DMS 273 treated with DMSO at 0.1 percent for 48 hours (cell line): ENCODE data around the gene TBX4.

Source experiments
- DNase-seq: peaks from one replicate; lab custom pipeline; 2025; lab: John Stamatoyannopoulos, UW

The TBX4 gene

GRCh38 chr17:61454381-61455323 lies 2.4 kb downstream of the TBX4 start:
- DNase-seq = no peak

- DNase-seq = no peak
These were observed 3.3 kb downstream of the TBX4 start for GRCh38 chr17:61455324-61456060.

GRCh38 chr17:61456061-61456681 lies 3.9 kb downstream of the TBX4 start:
- DNase-seq = no peak

- no peak for DNase-seq
These were observed 4.5 kb downstream of the TBX4 start for GRCh38 chr17:61456688-61457225.

- DNase-seq = no peak
These were observed 5.2 kb downstream of the TBX4 start for GRCh38 chr17:61457226-61457983.

GRCh38 chr17:61458000-61458399 lies 5.8 kb downstream of the TBX4 start:
- DNase-seq = no peak

GRCh38 chr17:61458421-61459141 lies 6.4 kb downstream of the TBX4 start:
- DNase-seq = no peak

- DNase-seq = no peak
These were observed 7.1 kb downstream of the TBX4 start for GRCh38 chr17:61459142-61459809.

GRCh38 chr17:61459939-61460718 lies 7.9 kb downstream of the TBX4 start:
- DNase-seq = no peak

GRCh38 chr17:61460796-61461585 lies 8.8 kb downstream of the TBX4 start:
- no peak for DNase-seq

GRCh38 chr17:61461586-61461966 lies 9.4 kb downstream of the TBX4 start:
- DNase-seq = no peak

GRCh38 chr17:61461967-61462718 lies 9.9 kb downstream of the TBX4 start:
- no peak for DNase-seq

GRCh38 chr17:61462719-61463315 lies 10.6 kb downstream of the TBX4 start:
- no peak for DNase-seq

GRCh38 chr17:61463316-61464129 lies 11.3 kb downstream of the TBX4 start:
- no peak for DNase-seq

- no peak for DNase-seq
These were observed 12.1 kb downstream of the TBX4 start for GRCh38 chr17:61464130-61464842.

- DNase-seq = no peak
These were observed 12.6 kb downstream of the TBX4 start for GRCh38 chr17:61464843-61465180.
